ENCODE results near the gene SLCO3A1.

DNA sequence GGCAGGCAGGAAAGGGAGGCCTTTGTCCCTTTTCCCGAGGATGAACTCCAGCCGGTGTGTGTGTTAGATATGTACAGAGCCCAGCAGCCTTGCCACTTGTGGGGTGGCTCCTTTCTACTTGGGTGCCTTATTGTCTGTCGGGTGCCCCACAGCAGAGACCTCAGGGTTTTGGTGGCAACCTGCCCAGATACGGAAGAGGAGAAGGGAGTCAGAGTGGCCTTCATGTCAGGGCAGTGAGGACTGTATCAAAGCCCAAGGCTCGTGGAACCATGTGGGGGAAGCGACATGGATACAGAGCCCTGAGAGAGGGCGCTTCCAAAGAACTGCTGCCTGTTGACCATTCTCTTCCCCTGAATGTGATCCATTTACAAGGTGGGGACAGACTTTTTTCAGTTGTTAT lies 166.2 kb downstream of the SLCO3A1 start:
- TF ChIP-seq SUZ12 (IDR thresholded peaks at IDR 0.05; ENCODE audit: low read length), result no peak
- TF ChIP-seq, protein P1, sequence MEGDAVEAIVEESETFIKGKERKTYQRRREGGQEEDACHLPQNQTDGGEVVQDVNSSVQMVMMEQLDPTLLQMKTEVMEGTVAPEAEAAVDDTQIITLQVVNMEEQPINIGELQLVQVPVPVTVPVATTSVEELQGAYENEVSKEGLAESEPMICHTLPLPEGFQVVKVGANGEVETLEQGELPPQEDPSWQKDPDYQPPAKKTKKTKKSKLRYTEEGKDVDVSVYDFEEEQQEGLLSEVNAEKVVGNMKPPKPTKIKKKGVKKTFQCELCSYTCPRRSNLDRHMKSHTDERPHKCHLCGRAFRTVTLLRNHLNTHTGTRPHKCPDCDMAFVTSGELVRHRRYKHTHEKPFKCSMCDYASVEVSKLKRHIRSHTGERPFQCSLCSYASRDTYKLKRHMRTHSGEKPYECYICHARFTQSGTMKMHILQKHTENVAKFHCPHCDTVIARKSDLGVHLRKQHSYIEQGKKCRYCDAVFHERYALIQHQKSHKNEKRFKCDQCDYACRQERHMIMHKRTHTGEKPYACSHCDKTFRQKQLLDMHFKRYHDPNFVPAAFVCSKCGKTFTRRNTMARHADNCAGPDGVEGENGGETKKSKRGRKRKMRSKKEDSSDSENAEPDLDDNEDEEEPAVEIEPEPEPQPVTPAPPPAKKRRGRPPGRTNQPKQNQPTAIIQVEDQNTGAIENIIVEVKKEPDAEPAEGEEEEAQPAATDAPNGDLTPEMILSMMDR (IDR thresholded peaks at IDR 0.05; ENCODE audit: control extremely low read depth in 1 of 3, insufficient read depth in 1 of 3, low read depth in 1 of 3, low read length in 3 of 3), result no peak
- no peak for TF ChIP-seq TBP (IDR thresholded peaks at IDR 0.05; ENCODE audit: low read depth, low read length)
- no peak for TF ChIP-seq SP2 (IDR thresholded peaks at IDR 0.05; ENCODE audit: low read length)
- no peak for TF ChIP-seq JUND (IDR thresholded peaks at IDR 0.05; ENCODE audit: low read length)
- TF ChIP-seq NRF1 (IDR thresholded peaks at IDR 0.05; ENCODE audit: low read depth, low read length), result no peak
- TF ChIP-seq CREB1 (IDR thresholded peaks at IDR 0.05), result no peak
- no peak for TF ChIP-seq MAFK (IDR thresholded peaks at IDR 0.05; ENCODE audit: low read depth, low read length)
